Keratinocyte (primary cell): ENCODE data around the gene C8G. TPM values are rescaled to one million over a fixed set of nuclear protein-coding genes. Genes with fewer than 3 reads are reported as not detected.

ENCODE experiments used
- DNase-seq: peaks from one replicate; pipeline ENCODE4 v3.0.0-alpha.2; 2011; ENCODE audit warnings: low read depth, missing footprints, low spot score
- FAIRE-seq: peaks from 2 replicates; lab custom pipeline; 2011; peaks lifted over from hg19 to GRCh38; lab: Jason Lieb, UNC
- H2AFZ ChIP-seq: 2 replicates; pipeline ENCODE4 v1.6.0; 2012; ENCODE audit warnings: low read length, control low read depth, inconsistent platforms; ENCODE audit not compliant: control insufficient read depth
- H3K27ac ChIP-seq: 2 replicates; pipeline ENCODE4 v1.5.1; 2011; ENCODE audit warnings: low read length; ENCODE audit not compliant: control insufficient read depth, insufficient read depth
- H3K27me3 ChIP-seq: 3 replicates; pipeline ENCODE4 v1.6.0; 2011; ENCODE audit warnings: low read length; ENCODE audit not compliant: control insufficient read depth, insufficient read depth; ENCODE audit errors: extremely low read depth
- H3K36me3 ChIP-seq, 2 experiments: 2 replicates in 1 of 2; 3 replicates in 1 of 2; pipeline ENCODE4 v1.5.1; 2011; ENCODE audit warnings: low read length in 2 of 2, mild to moderate bottlenecking in 1 of 2; ENCODE audit not compliant: control insufficient read depth in 2 of 2, insufficient read depth in 2 of 2; ENCODE audit errors: extremely low read depth in 1 of 2
- H3K4me1 ChIP-seq: 3 replicates; pipeline ENCODE4 v1.5.1; 2011; ENCODE audit warnings: low read length; ENCODE audit not compliant: control insufficient read depth, insufficient read depth; ENCODE audit errors: extremely low read depth
- H3K4me2 ChIP-seq: 3 replicates; pipeline ENCODE4 v1.6.0; 2011; ENCODE audit warnings: low read depth, low read length; ENCODE audit not compliant: control insufficient read depth, insufficient read depth; ENCODE audit errors: extremely low read depth
- H3K4me3 ChIP-seq, 3 experiments: fragments of 200-600 bp in 1 of 3; sonication (generic) in 1 of 3; 2 replicates in 2 of 3; 3 replicates in 1 of 3; pipeline ENCODE4 v1.5.1; 2011 to 2016; ENCODE audit warnings: low read length in 3 of 3, mild to moderate bottlenecking in 3 of 3, control low read depth in 2 of 3, inconsistent platforms in 1 of 3, low read depth in 1 of 3, mixed read lengths in 1 of 3, mixed run types in 1 of 3, moderate library complexity in 1 of 3; ENCODE audit not compliant: control insufficient read depth in 2 of 3, insufficient read depth in 2 of 3; ENCODE audit errors: extremely low read depth in 1 of 3
- H3K79me2 ChIP-seq: 2 replicates; pipeline ENCODE4 v1.6.0; 2012; ENCODE audit warnings: low read length; ENCODE audit not compliant: control insufficient read depth, insufficient read depth
- H3K9ac ChIP-seq: 3 replicates; pipeline ENCODE4 v1.6.0; 2011; ENCODE audit warnings: low read length; ENCODE audit not compliant: control insufficient read depth, insufficient read depth; ENCODE audit errors: extremely low read depth
- H3K9me1 ChIP-seq: 3 replicates; pipeline ENCODE4 v1.6.0; 2011; ENCODE audit warnings: low read length; ENCODE audit not compliant: control insufficient read depth, insufficient read depth; ENCODE audit errors: extremely low read depth
- H3K9me3 ChIP-seq: 2 replicates; pipeline ENCODE4 v1.5.1; 2012; ENCODE audit warnings: low read depth, low read length; ENCODE audit not compliant: control insufficient read depth
- H4K20me1 ChIP-seq: 3 replicates; pipeline ENCODE4 v1.6.0; 2011; ENCODE audit warnings: low read length; ENCODE audit not compliant: control insufficient read depth, insufficient read depth; ENCODE audit errors: extremely low read depth
- CTCF ChIP-seq, 3 experiments: IDR thresholded peaks in 1 of 3; conservative IDR thresholded peaks in 1 of 3; optimal IDR thresholded peaks in 1 of 3; 2 replicates in 2 of 3; 3 replicates in 1 of 3; pipeline versions ENCODE3 to v1.5.1; 2011; ENCODE audit warnings: low read length in 3 of 3, mild to moderate bottlenecking in 3 of 3, moderate library complexity in 2 of 3, control low read depth in 1 of 3, inconsistent platforms in 1 of 3; ENCODE audit not compliant: insufficient read depth in 2 of 3; ENCODE audit errors: extremely low read depth in 1 of 3
- EZH2 ChIP-seq: IDR thresholded peaks from one replicate; pipeline ENCODE4 v1.6.1; 2012; ENCODE audit warnings: inconsistent platforms, mild to moderate bottlenecking, low read length, moderate library complexity
- dilution Hi-C: fragments of 300-500 bp; cut with MboI; formaldehyde crosslinking; loops from one replicate; pipeline ENCODE4 v1.7.0; 2020; ENCODE audit warnings: low sequenced_read_pairs; ENCODE audit not compliant: extremely low pct_ligation_motif_present
- polyA plus RNA-seq, 5 experiments: library from polyadenylated mRNA; depleted of rRNA in 3 of 5; stranded (reverse) in 3 of 5; stranded (forward) in 1 of 5; unstranded in 1 of 5; fragments of >200 nt; gene quantifications; 1 replicate in 1 of 5; 2 replicates in 3 of 5; 3 replicates in 1 of 5; pipeline versions ENCODE4 v1.2.1 to v1.2.3, GENCODE V29; 2011 to 2012; ENCODE audit warnings: missing spikeins in 2 of 5, low read depth in 1 of 5, low replicate concordance in 1 of 5

Gene C8G
- polyA plus RNA-seq, 1 donor (not counting 4 experiments of a cell fraction or from before 2014, with no cell fraction given) = 0.24 TPM

GRCh38 chr9:136907011-136907914, 37.8 kb upstream of the C8G start:
- H3K9me3 ChIP-seq = no peaks in the 10 kb centered on the region
- no peak for DNase-seq
- dilution Hi-C loops = no loop called here
- H4K20me1 ChIP-seq = no peaks in the 10 kb centered on the region
- TF ChIP-seq CTCF (optimal IDR thresholded peaks at IDR 0.05 in 1 of 3, IDR thresholded peaks at IDR 0.05 in 1 of 3, conservative IDR thresholded peaks at IDR 0.05 in 1 of 3; ENCODE audit: extremely low read depth in 1 of 3, insufficient read depth in 2 of 3, low read length in 3 of 3) = no peak
- no peak for TF ChIP-seq EZH2
- no peak overlapping the region for H2AFZ ChIP-seq
- H3K79me2 ChIP-seq = peaks cover 14% of the 10 kb centered on the region
- H3K27me3 ChIP-seq = no peaks in the 10 kb centered on the region
- H3K27ac ChIP-seq = no peak overlapping the region
- no peak overlapping the region for H3K9ac ChIP-seq
- no peak overlapping the region for H3K4me3 ChIP-seq
- peaks cover 9% of the 10 kb centered on the region for H3K4me1 ChIP-seq
- H3K36me3 ChIP-seq = peaks cover 13 to 34% of the 10 kb centered on the region in 2 experiments
- no peak for FAIRE-seq
- H3K4me2 ChIP-seq = no peak overlapping the region
- H3K9me1 ChIP-seq = no peaks in the 10 kb centered on the region

- Histone ChIP-seq H3K9ac (no peak overlapping the region), H3K79me2 (peaks cover 4% of the 10 kb centered on the region), H3K4me1 (no peaks in the 10 kb centered on the region), H3K27ac (no peak overlapping the region), H3K4me2 (no peak overlapping the region), H2AFZ (no peak overlapping the region), H3K9me1 (no peaks in the 10 kb centered on the region), H4K20me1 (no peaks in the 10 kb centered on the region), H3K9me3 (no peaks in the 10 kb centered on the region), H3K4me3 (no peak overlapping the region), H3K27me3 (no peaks in the 10 kb centered on the region), H3K36me3 (peaks cover 20 to 28% of the 10 kb centered on the region in 2 experiments)
- dilution Hi-C loops = no loop called here
- FAIRE-seq = no peak
- TF ChIP-seq EZH2 = no peak
- TF ChIP-seq CTCF (optimal IDR thresholded peaks at IDR 0.05 in 1 of 3, IDR thresholded peaks at IDR 0.05 in 1 of 3, conservative IDR thresholded peaks at IDR 0.05 in 1 of 3; ENCODE audit: extremely low read depth in 1 of 3, insufficient read depth in 2 of 3, low read length in 3 of 3) = no peak
- no peak for DNase-seq
These were observed 34.7 kb upstream of the C8G start for GRCh38 chr9:136910197-136910900.
